NCI-H2107 treated with DMSO at 0.1 percent for 48 hours (cell line): Measurements from ENCODE around the gene ADAMTS16.

ENCODE experiments used
- DNase-seq: peaks from one replicate; lab custom pipeline; 2025; ENCODE audit not compliant: unreplicated experiment; lab: John Stamatoyannopoulos, UW

Gene ADAMTS16

GRCh38 chr5:5221724-5222123 is 81.6 kb downstream of the ADAMTS16 start:
- no peak for DNase-seq

GRCh38 chr5:5231576-5231975 is 91.4 kb downstream of the ADAMTS16 start:
- no peak for DNase-seq

- DNase-seq: no peak
Measured at GRCh38 chr5:5234912-5235311, 94.8 kb downstream of the ADAMTS16 start.

GRCh38 chr5:5235685-5236084 is 95.6 kb downstream of the ADAMTS16 start:
- DNase-seq: no peak

GRCh38 chr5:5239191-5239590 is 99.1 kb downstream of the ADAMTS16 start:
- DNase-seq: no peak

GRCh38 chr5:5240234-5240633 is 100.1 kb downstream of the ADAMTS16 start:
- DNase-seq: no peak

- no peak for DNase-seq
Measured at GRCh38 chr5:5242056-5242455, 101.9 kb downstream of the ADAMTS16 start.

GRCh38 chr5:5246736-5247135 is 106.6 kb downstream of the ADAMTS16 start:
- no peak for DNase-seq

- DNase-seq: no peak
Measured at GRCh38 chr5:5250758-5251157, 110.6 kb downstream of the ADAMTS16 start.

- no peak for DNase-seq
Measured at GRCh38 chr5:5252106-5252505, 112.0 kb downstream of the ADAMTS16 start.

GRCh38 chr5:5257353-5257752 is 117.2 kb downstream of the ADAMTS16 start:
- no peak for DNase-seq

- DNase-seq: no peak
Measured at GRCh38 chr5:5258564-5258963, 118.4 kb downstream of the ADAMTS16 start.

GRCh38 chr5:5264727-5265126 is 124.6 kb downstream of the ADAMTS16 start:
- DNase-seq: no peak

- DNase-seq: no peak
Measured at GRCh38 chr5:5266297-5266696, 126.2 kb downstream of the ADAMTS16 start.

GRCh38 chr5:5270161-5270560 is 130.0 kb downstream of the ADAMTS16 start:
- no peak for DNase-seq

- DNase-seq: no peak
Measured at GRCh38 chr5:5270958-5271785, 131.0 kb downstream of the ADAMTS16 start.

GRCh38 chr5:5271786-5272321 is 131.7 kb downstream of the ADAMTS16 start:
- no peak for DNase-seq

GRCh38 chr5:5273398-5273797 is 133.3 kb downstream of the ADAMTS16 start:
- DNase-seq: no peak

GRCh38 chr5:5273976-5274375 is 133.8 kb downstream of the ADAMTS16 start:
- no peak for DNase-seq

GRCh38 chr5:5275211-5275610 is 135.1 kb downstream of the ADAMTS16 start:
- no peak for DNase-seq

- DNase-seq: no peak
Measured at GRCh38 chr5:5276430-5276829, 136.3 kb downstream of the ADAMTS16 start.

GRCh38 chr5:5276951-5277517 is 136.9 kb downstream of the ADAMTS16 start:
- DNase-seq: no peak
